ENCODE measurements around the gene YAP1.
A peak's percentile ranks its signal among the peaks of the same experiment; 100 is the strongest.

YAP1 gene

GRCh38 chr11:102243399-102243884 is 133.2 kb downstream of the YAP1 start:
- no peaks in the 10 kb centered on the region for H3K4me1 ChIP-seq (ENCODE audit: control insufficient read depth, insufficient read depth, low read length)
- ChIA-PET CTCF (no interaction called here), POLR2A (no interaction called here)
- H3K9me3 ChIP-seq (ENCODE audit: control insufficient read depth, insufficient read depth, low read depth, low read length): no peaks in the 10 kb centered on the region
- H3K4me3 ChIP-seq (ENCODE audit: low read depth, low read length): no peak overlapping the region
- peak; percentile 60; the same call in 1 of the 2 replicates for TF ChIP-seq ZNF366 (tag by site-specific recombination; conservative IDR thresholded peaks at IDR 0.05)
- TF ChIP-seq PRDM1 (tag by site-specific recombination; IDR thresholded peaks at IDR 0.05): peak; percentile 74
- no peak for TF ChIP-seq ZBTB49 (tag by site-specific recombination; IDR thresholded peaks at IDR 0.05; ENCODE audit: low read depth)
- H3K27ac ChIP-seq (ENCODE audit: extremely low read depth, low read depth, low read length): no peak overlapping the region
- no peaks in the 10 kb centered on the region for H3K36me3 ChIP-seq (ENCODE audit: control insufficient read depth in 2 of 2, insufficient read depth in 1 of 2, low read length in 2 of 2)

GRCh38 chr11:102244681-102245409 is 134.6 kb downstream of the YAP1 start:
- CTCF ChIA-PET: interaction anchor here (0.7 to 2.0 kb wide), 2 partner anchors 49 to 55 kb away, joined by 3 to 6 read pairs; no protein-coding TSS in a partner anchor
- Histone ChIP-seq H3K36me3 (ENCODE audit: control insufficient read depth in 2 of 2, insufficient read depth in 1 of 2, low read length in 2 of 2) (no peaks in the 10 kb centered on the region), H3K4me1 (ENCODE audit: control insufficient read depth, insufficient read depth, low read length) (no peaks in the 10 kb centered on the region), H3K27ac (ENCODE audit: extremely low read depth, low read depth, low read length) (no peak overlapping the region), H3K4me3 (ENCODE audit: low read depth, low read length) (no peak overlapping the region), H3K9me3 (ENCODE audit: control insufficient read depth, insufficient read depth, low read depth, low read length) (no peaks in the 10 kb centered on the region)
- no peak for TF ChIP-seq ZNF184 (tag by site-specific recombination; IDR thresholded peaks at IDR 0.05)
- TF ChIP-seq ZNF202 (tag by site-specific recombination; IDR thresholded peaks at IDR 0.05; ENCODE audit: borderline replicate concordance): no peak
- no peak for TF ChIP-seq ZNF112 (tag by site-specific recombination; IDR thresholded peaks at IDR 0.05)
- TF ChIP-seq ZBTB17 (tag by site-specific recombination; IDR thresholded peaks at IDR 0.05): no peak
- TF ChIP-seq ZNF837 (tag by site-specific recombination; IDR thresholded peaks at IDR 0.05): no peak
- TF ChIP-seq ZNF350 (tag by site-specific recombination; IDR thresholded peaks at IDR 0.05): no peak
- TF ChIP-seq MEIS1 (CRISPR knock-in tag; IDR thresholded peaks at IDR 0.05; ENCODE audit: borderline replicate concordance): no peak
- no peak for TF ChIP-seq KLF9 (tag by site-specific recombination; IDR thresholded peaks at IDR 0.05; ENCODE audit: low read depth)
- no peak for TF ChIP-seq ZNF571 (tag by site-specific recombination; IDR thresholded peaks at IDR 0.05)
- no peak for TF ChIP-seq SCRT1 (tag by site-specific recombination; IDR thresholded peaks at IDR 0.05; ENCODE audit: borderline replicate concordance)
- no peak for TF ChIP-seq ZXDB (tag by site-specific recombination; IDR thresholded peaks at IDR 0.05)
- no peak for TF ChIP-seq ZNF514 (tag by site-specific recombination; IDR thresholded peaks at IDR 0.05)
- TF ChIP-seq ZNF175 (tag by site-specific recombination; IDR thresholded peaks at IDR 0.05): no peak
- TF ChIP-seq ZSCAN23 (tag by site-specific recombination; IDR thresholded peaks at IDR 0.05): no peak
- TF ChIP-seq ZNF274 (IDR thresholded peaks at IDR 0.05; ENCODE audit: low read length): no peak
- no peak for TF ChIP-seq ZNF274 (tag by site-specific recombination; IDR thresholded peaks at IDR 0.05; ENCODE audit: borderline replicate concordance)
- TF ChIP-seq ZBTB11 (tag by site-specific recombination; conservative IDR thresholded peaks at IDR 0.05; ENCODE audit: low read depth): no peak
- POLR2A ChIA-PET: interaction anchor here (0.6 kb wide), 1 partner anchor 1680 kb away, joined by 4 read pairs; no protein-coding TSS in a partner anchor

All from HEK293 (cell line).